MM.1S (cell line): Measurements from ENCODE around the gene SPHKAP.
"Not testable (repeated sequence)": the region's sequence is repeated elsewhere in the genome, so short reads cannot be mapped to it uniquely, and the experiment has no call there.

Experiments
- DNase-seq: peaks from one replicate; pipeline ENCODE4 v3.0.0-alpha.2; 2015
- H2AFZ ChIP-seq: fragments of 300-600 bp; sonication (generic); 2 replicates; pipeline ENCODE4 v1.6.0; 2016; ENCODE audit warnings: antibody characterized with exemption, low read length
- H3F3A ChIP-seq: fragments of 300-600 bp; sonication (generic); 2 replicates; pipeline ENCODE4 v1.6.1; 2016; ENCODE audit warnings: mild to moderate bottlenecking, antibody characterized with exemption, low read length, moderate library complexity, mixed read lengths; ENCODE audit not compliant: insufficient read depth
- H3K27ac ChIP-seq: fragments of 300-600 bp; sonication (generic); 2 replicates; pipeline ENCODE4 v1.5.1; 2016; ENCODE audit warnings: mild to moderate bottlenecking, low read length
- H3K27me3 ChIP-seq: fragments of 300-600 bp; sonication (generic); replicated peaks from 2 replicates; pipeline ENCODE4 v1.6.0; 2016; ENCODE audit warnings: low read length; ENCODE audit not compliant: insufficient read depth
- H3K36me3 ChIP-seq: fragments of 300-600 bp; sonication (generic); replicated peaks from 2 replicates; pipeline ENCODE4 v1.6.1; 2016; ENCODE audit warnings: mild to moderate bottlenecking, low read length, mixed read lengths; ENCODE audit not compliant: insufficient read depth
- H3K4me1 ChIP-seq: fragments of 300-600 bp; sonication (generic); 2 replicates; pipeline ENCODE4 v1.6.1; 2016; ENCODE audit warnings: low read length, mixed read lengths
- H3K4me2 ChIP-seq: fragments of 300-600 bp; sonication (generic); 2 replicates; pipeline ENCODE4 v1.6.0; 2016; ENCODE audit warnings: low read depth, low read length
- H3K4me3 ChIP-seq: fragments of 300-600 bp; sonication (generic); 2 replicates; pipeline ENCODE4 v1.5.1; 2016; ENCODE audit warnings: low read length, mixed read lengths
- H3K79me2 ChIP-seq: fragments of 300-600 bp; sonication (generic); 2 replicates; pipeline ENCODE4 v1.6.1; 2016; ENCODE audit warnings: mixed run types, low read length, mixed read lengths
- H3K9ac ChIP-seq: fragments of 300-600 bp; sonication (generic); 2 replicates; pipeline ENCODE4 v1.6.1; 2016; ENCODE audit warnings: low read length, mixed read lengths
- H3K9me2 ChIP-seq: fragments of 300-600 bp; sonication (generic); replicated peaks from 2 replicates; pipeline ENCODE4 v1.6.1; 2016; ENCODE audit warnings: mild to moderate bottlenecking, low read length, mixed read lengths; ENCODE audit not compliant: insufficient read depth
- H3K9me3 ChIP-seq: fragments of 300-600 bp; sonication (generic); replicated peaks from 2 replicates; pipeline ENCODE4 v1.6.1; 2016; ENCODE audit warnings: mild to moderate bottlenecking, low read length, mixed read lengths; ENCODE audit not compliant: insufficient read depth
- H4K20me1 ChIP-seq: fragments of 300-600 bp; sonication (generic); 2 replicates; pipeline ENCODE4 v1.6.1; 2016; ENCODE audit warnings: mild to moderate bottlenecking, low read length, moderate library complexity, mixed read lengths; ENCODE audit not compliant: insufficient read depth
- EZH2 ChIP-seq: fragments of 300-600 bp; sonication (generic); optimal IDR thresholded peaks from 2 replicates; pipeline ENCODE3; 2017; ENCODE audit warnings: low read depth, mild to moderate bottlenecking, antibody characterized with exemption, low read length, mixed read lengths
- EZH2phosphoT487 ChIP-seq: fragments of 300-600 bp; sonication (generic); IDR thresholded peaks from 2 replicates; pipeline ENCODE4 v1.6.1; 2018; ENCODE audit warnings: antibody characterized with exemption, low read length
- TF ChIP-seq, protein P1 (sequence below): fragments of 300-600 bp; sonication (generic); IDR thresholded peaks from 2 replicates; pipeline ENCODE4 v1.5.1; 2016; ENCODE audit warnings: antibody characterized with exemption, low read length, mixed read lengths

Gene SPHKAP

DNA sequence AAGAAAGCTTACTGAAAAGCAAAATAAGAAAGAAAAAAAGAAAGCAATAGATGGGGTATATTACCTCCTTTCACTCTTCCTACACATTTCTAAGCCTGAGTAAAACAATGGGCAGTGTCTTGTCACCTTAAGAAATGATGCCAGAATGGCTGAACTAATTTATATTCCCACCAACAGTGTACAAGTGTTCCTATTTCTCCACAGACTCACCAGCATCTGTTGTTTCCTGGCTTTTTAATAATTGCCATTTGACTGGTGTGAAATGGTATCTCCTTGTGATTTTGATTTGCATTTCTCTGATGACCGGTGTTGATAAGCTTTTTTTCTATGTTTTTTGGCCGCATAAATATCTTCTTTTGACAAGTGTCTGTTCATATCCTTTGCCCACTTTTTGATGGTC is 98.4 kb downstream of the SPHKAP start:
- Histone ChIP-seq H3K79me2 (no peaks in the 10 kb centered on the region), H3K4me3 (no peak overlapping the region), H3K4me2 (no peak overlapping the region), H3K9ac (no peak overlapping the region), H3F3A (no peaks in the 10 kb centered on the region), H2AFZ (no peak overlapping the region), H3K27ac (no peak overlapping the region), H3K9me2 (no peaks in the 10 kb centered on the region), H3K9me3 (no peaks in the 10 kb centered on the region), H4K20me1 (no peaks in the 10 kb centered on the region), H3K36me3 (no peaks in the 10 kb centered on the region), H3K27me3 (no peaks in the 10 kb centered on the region), H3K4me1 (no peaks in the 10 kb centered on the region)
- no peak for DNase-seq
- TF ChIP-seq, protein P1, sequence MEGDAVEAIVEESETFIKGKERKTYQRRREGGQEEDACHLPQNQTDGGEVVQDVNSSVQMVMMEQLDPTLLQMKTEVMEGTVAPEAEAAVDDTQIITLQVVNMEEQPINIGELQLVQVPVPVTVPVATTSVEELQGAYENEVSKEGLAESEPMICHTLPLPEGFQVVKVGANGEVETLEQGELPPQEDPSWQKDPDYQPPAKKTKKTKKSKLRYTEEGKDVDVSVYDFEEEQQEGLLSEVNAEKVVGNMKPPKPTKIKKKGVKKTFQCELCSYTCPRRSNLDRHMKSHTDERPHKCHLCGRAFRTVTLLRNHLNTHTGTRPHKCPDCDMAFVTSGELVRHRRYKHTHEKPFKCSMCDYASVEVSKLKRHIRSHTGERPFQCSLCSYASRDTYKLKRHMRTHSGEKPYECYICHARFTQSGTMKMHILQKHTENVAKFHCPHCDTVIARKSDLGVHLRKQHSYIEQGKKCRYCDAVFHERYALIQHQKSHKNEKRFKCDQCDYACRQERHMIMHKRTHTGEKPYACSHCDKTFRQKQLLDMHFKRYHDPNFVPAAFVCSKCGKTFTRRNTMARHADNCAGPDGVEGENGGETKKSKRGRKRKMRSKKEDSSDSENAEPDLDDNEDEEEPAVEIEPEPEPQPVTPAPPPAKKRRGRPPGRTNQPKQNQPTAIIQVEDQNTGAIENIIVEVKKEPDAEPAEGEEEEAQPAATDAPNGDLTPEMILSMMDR, result no peak
- no peak for TF ChIP-seq EZH2
- TF ChIP-seq EZH2phosphoT487, result no peak

DNA sequence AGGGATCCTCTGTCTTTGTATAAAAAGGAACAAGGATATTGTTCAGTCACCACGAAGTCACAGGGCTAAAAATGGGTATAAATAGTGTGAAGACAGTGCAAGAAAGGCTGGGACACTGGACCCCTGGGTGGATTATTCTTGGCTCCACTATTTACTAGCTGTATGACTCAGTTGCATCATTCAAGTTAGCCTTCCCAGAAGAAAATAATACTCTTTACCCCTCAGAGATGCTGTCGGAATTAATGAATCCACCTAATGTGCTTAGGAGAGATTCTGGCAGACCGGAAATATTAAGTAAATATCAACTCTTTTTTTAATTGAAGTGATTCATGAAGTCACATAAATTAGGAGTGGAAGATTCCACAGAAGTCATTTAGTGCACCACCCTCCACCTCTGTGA is 98.9 kb downstream of the SPHKAP start:
- H2AFZ ChIP-seq, result no peak overlapping the region
- no peaks in the 10 kb centered on the region for H4K20me1 ChIP-seq
- H3K27ac ChIP-seq, result no peak overlapping the region
- no peaks in the 10 kb centered on the region for H3F3A ChIP-seq
- H3K4me2 ChIP-seq, result no peak overlapping the region
- no peaks in the 10 kb centered on the region for H3K9me2 ChIP-seq
- no peaks in the 10 kb centered on the region for H3K4me1 ChIP-seq
- no peak for TF ChIP-seq EZH2
- TF ChIP-seq, protein P1, result no peak
- TF ChIP-seq EZH2phosphoT487, result no peak
- H3K36me3 ChIP-seq, result no peaks in the 10 kb centered on the region
- H3K9me3 ChIP-seq, result no peaks in the 10 kb centered on the region
- no peaks in the 10 kb centered on the region for H3K79me2 ChIP-seq
- no peak overlapping the region for H3K9ac ChIP-seq
- no peak overlapping the region for H3K4me3 ChIP-seq
- DNase-seq, result no peak
- no peaks in the 10 kb centered on the region for H3K27me3 ChIP-seq

DNA sequence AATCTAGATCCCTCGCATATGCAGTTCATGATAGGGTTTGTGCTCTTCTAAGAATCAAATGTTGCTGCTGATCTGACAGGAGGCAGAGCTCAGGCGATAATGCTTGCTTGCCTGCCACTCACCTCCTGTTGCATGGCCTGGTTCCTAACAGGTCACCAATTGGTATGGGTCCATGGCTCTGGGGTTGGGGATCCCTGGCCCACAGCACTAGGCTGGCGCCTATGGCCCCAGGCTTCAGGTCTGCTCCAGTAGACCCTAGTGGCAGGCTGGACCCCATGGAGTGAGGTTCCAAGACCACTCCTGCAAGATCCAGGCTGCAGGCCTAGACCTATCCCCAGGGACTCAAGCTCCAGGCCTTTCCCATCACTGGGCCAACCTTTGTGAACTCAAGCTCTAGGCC is 102.3 kb downstream of the SPHKAP start:
- DNase-seq, result no peak
- TF ChIP-seq, protein P1, result no peak
- TF ChIP-seq EZH2phosphoT487 (no peak), EZH2 (no peak)
- no peaks in the 10 kb centered on the region for H3F3A ChIP-seq
- H3K9me2 ChIP-seq, result no peaks in the 10 kb centered on the region
- no peaks in the 10 kb centered on the region for H3K27me3 ChIP-seq
- H3K36me3 ChIP-seq, result no peaks in the 10 kb centered on the region
- H2AFZ ChIP-seq, result no peak overlapping the region
- no peaks in the 10 kb centered on the region for H3K4me1 ChIP-seq
- H3K4me3 ChIP-seq, result no peak overlapping the region
- no peak overlapping the region for H3K27ac ChIP-seq
- no peaks in the 10 kb centered on the region for H3K79me2 ChIP-seq
- H3K9me3 ChIP-seq, result no peaks in the 10 kb centered on the region
- no peak overlapping the region for H3K4me2 ChIP-seq
- no peaks in the 10 kb centered on the region for H4K20me1 ChIP-seq
- no peak overlapping the region for H3K9ac ChIP-seq

DNA sequence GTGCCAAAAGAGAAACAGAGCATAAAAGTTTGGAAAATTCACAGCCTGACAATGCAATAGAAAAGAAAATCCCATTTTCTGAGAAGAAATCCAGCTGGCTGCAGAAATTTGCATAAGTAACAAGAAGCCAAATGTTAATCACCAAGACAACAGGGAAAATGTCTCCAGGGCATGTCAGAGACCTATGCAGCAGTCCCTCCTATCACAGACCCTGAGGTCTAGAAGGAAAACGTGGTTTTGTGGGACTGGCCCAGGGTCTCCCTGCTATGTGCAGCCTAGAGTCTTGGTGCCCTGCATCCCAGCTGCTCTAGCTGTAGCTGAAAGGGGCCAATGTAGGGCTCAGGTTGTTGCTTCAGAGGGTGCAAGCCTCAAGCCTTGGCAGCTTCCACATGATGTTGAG is 104.8 kb downstream of the SPHKAP start:
- not testable (repeated sequence) for H4K20me1 ChIP-seq, H3K4me3 ChIP-seq, H3K9me3 ChIP-seq, H3F3A ChIP-seq, H3K27me3 ChIP-seq, H3K9ac ChIP-seq, H3K79me2 ChIP-seq, H3K4me2 ChIP-seq, H3K9me2 ChIP-seq, H2AFZ ChIP-seq, DNase-seq, H3K27ac ChIP-seq, H3K36me3 ChIP-seq, H3K4me1 ChIP-seq
